PC-9 (cell line): Measurements from ENCODE around the gene PDPR.

Experiments
- EZH2 ChIP-seq: fragments of 200-600 bp; sonication (generic); IDR thresholded peaks from 2 replicates; pipeline ENCODE4 v1.8.0; 2017; ENCODE audit warnings: antibody characterized with exemption, low read depth
- TF ChIP-seq, protein P1 (sequence below): fragments of 200-600 bp; sonication (generic); conservative IDR thresholded peaks from 2 replicates; pipeline ENCODE4 v1.6.1; 2017; ENCODE audit warnings: mixed run types, antibody characterized with exemption, mild to moderate bottlenecking, moderate library complexity

DNA sequence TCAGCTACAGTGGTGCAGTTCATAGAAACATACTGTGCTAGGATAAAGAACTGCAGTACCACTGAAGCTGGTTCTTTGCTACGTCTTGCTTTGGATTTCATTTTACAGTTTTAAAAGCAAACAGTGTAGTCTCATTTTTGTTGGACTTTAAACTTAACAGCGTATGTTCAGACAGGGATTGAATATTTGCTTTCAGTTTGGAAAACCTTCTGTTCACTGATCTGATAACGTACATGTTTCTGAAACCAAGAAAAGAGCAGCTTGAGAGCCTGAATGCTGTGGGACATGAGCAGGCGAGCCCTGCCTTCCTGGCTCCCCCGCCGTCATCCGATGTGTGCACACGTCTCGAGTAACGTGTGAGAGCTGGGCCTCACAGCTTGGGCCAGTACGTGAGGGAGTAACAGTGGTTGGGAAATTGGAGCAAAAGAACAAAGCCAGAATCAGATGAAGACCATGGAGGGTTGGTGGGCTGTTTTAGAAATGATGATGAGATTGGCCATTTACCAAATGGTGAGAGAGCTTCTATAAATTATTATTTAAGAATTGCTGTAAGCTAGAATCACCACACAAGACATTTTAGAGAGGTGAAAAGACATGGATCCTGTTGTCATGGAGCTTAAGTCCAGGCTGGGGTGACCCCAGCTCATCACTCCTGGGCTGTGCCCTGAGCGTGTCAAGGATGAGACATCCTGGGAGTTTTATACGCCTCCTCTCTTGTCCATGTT lies 38.6 kb downstream of the PDPR start:
- TF ChIP-seq, protein P1, sequence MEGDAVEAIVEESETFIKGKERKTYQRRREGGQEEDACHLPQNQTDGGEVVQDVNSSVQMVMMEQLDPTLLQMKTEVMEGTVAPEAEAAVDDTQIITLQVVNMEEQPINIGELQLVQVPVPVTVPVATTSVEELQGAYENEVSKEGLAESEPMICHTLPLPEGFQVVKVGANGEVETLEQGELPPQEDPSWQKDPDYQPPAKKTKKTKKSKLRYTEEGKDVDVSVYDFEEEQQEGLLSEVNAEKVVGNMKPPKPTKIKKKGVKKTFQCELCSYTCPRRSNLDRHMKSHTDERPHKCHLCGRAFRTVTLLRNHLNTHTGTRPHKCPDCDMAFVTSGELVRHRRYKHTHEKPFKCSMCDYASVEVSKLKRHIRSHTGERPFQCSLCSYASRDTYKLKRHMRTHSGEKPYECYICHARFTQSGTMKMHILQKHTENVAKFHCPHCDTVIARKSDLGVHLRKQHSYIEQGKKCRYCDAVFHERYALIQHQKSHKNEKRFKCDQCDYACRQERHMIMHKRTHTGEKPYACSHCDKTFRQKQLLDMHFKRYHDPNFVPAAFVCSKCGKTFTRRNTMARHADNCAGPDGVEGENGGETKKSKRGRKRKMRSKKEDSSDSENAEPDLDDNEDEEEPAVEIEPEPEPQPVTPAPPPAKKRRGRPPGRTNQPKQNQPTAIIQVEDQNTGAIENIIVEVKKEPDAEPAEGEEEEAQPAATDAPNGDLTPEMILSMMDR, result no peak
- TF ChIP-seq EZH2, result no peak
